ENCODE data around the gene GALNT2. TPM values are rescaled to one million over a fixed set of nuclear protein-coding genes. Genes with fewer than 3 reads are reported as not detected.

The GALNT2 gene
- total and polyA plus RNA-seq, 10 of the 15 experiments (the other 5 are each of a cell fraction or from before 2014, with no cell fraction given), result 0.52 to 27.7 (median 16.3) TPM

GRCh38 chr1:230123280-230124185 is 56.5 kb downstream of the GALNT2 start (continued):
- peak; percentile 33 for TF ChIP-seq KLF5 (IDR thresholded peaks at IDR 0.05; ENCODE audit: partially characterized antibody)
- peak; percentile 61 for TF ChIP-seq FOXK2 (IDR thresholded peaks at IDR 0.05)
- peak; percentile 75 for TF ChIP-seq BCL3 (IDR thresholded peaks at IDR 0.05; ENCODE audit: borderline replicate concordance, insufficient read depth, low read depth, low read length, poor library complexity, severe bottlenecking)
- peak; percentile 27; the same call in 1 of the 2 replicates for TF ChIP-seq TAF1 (IDR thresholded peaks at IDR 0.05; ENCODE audit: borderline replicate concordance, low read depth, low read length)
- no peak for TF ChIP-seq HSF1 (IDR thresholded peaks at IDR 0.05; ENCODE audit: low read depth, low read length)
- TF ChIP-seq E2F8 (IDR thresholded peaks at IDR 0.05; ENCODE audit: low read depth, partially characterized antibody), result peak; percentile 85
- peak; percentile 95 for TF ChIP-seq ZNF592 (IDR thresholded peaks at IDR 0.05)
- TF ChIP-seq JUND (IDR thresholded peaks at IDR 0.05; ENCODE audit: low read depth, low read length), result peak; percentile 68; the same call in 1 of the 2 replicates
- peak; percentile 99 for TF ChIP-seq MEF2B (IDR thresholded peaks at IDR 0.05; ENCODE audit: partially characterized antibody, poor library complexity, severe bottlenecking)
- peak; percentile 86 for TF ChIP-seq USF2 (IDR thresholded peaks at IDR 0.05; ENCODE audit: borderline replicate concordance, low read depth, low read length)
- TF ChIP-seq HDAC6 (IDR thresholded peaks at IDR 0.05; ENCODE audit: unreplicated experiment), result no peak
- TF ChIP-seq ZBTB11 (CRISPR knock-in tag; IDR thresholded peaks at IDR 0.05), result no peak
